ENCODE data around the gene GHRHR. TPM values are rescaled to one million over a fixed set of nuclear protein-coding genes. Genes with fewer than 3 reads are reported as not detected.

GHRHR gene
- polyA plus RNA-seq, 3 donors: not detected

DNA sequence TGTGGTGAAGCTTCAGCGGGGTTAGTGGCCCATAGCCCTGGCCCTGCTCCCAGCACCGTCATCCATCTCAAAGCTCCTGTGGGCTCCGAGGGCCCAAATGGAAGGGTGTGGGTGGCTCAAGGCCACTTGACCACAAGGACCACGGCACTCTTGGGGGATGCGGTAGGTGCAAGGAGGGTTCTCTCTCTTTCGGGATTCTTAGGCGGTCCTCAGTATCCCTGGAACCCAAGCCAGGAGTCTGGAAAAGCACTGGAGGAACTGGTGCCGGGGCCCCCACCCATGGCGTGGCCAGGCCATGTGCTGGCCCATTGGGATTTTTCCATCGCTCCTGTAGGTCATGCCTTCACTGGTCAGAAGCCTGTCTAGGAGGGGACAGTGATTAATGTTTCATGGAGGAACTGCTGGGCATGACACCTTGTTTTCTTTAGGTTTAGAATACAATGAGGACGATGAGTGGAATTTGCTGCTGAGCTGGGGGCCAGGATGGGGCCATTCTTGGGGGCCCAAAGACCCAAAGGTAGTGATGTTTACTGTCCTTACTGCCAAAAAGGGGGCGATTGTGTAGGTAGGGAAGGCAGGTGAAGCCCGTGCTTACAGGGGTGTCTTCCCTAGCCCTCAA, 35.4 kb upstream of the GHRHR start:
- H2AFZ ChIP-seq (ENCODE audit: insufficient read depth, low read depth, low read length, poor library complexity, severe bottlenecking): no peak overlapping the region
- Mint-ChIP-seq H3K9me3 (peaks cover 3 to 16% (median 6%) of the 10 kb centered on the region in 7 donors), H3K27me3 (ENCODE audit: low read depth in 3 of 3) (peaks cover 0 to 3% (median 2%) of the 10 kb centered on the region in 3 donors), H3K4me1 (no peaks in the 10 kb centered on the region), H3K27ac (no peak overlapping the region), H3K36me3 (no peaks in the 10 kb centered on the region), H3K4me3 (no peak overlapping the region)
- H4K20me1 ChIP-seq (ENCODE audit: insufficient read depth, low read length): no peaks in the 10 kb centered on the region
- no peaks in the 10 kb centered on the region for H3K36me3 ChIP-seq (replicated peaks in 1 of 2; ENCODE audit: control insufficient read depth in 1 of 2, insufficient read depth in 2 of 2, low read length in 2 of 2)
- DNase-seq: no peak
- no peak overlapping the region for H3K4me3 ChIP-seq (replicated peaks in 1 of 3; ENCODE audit: low read depth in 2 of 3, low read length in 3 of 3)
- H3K9me3 ChIP-seq (replicated peaks in 1 of 2; ENCODE audit: control insufficient read depth in 1 of 2, insufficient read depth in 1 of 2, low read length in 2 of 2): peaks cover 0 to 7% of the 10 kb centered on the region in 2 donors
- 97% methylated on average over 10 of the region's 13 CpGs for WGBS (ENCODE audit: insufficient coverage)
- no peaks in the 10 kb centered on the region for H3K4me1 ChIP-seq (ENCODE audit: control insufficient read depth in 1 of 2, insufficient read depth in 2 of 2, low read length in 2 of 2)
- TF ChIP-seq, protein P1, sequence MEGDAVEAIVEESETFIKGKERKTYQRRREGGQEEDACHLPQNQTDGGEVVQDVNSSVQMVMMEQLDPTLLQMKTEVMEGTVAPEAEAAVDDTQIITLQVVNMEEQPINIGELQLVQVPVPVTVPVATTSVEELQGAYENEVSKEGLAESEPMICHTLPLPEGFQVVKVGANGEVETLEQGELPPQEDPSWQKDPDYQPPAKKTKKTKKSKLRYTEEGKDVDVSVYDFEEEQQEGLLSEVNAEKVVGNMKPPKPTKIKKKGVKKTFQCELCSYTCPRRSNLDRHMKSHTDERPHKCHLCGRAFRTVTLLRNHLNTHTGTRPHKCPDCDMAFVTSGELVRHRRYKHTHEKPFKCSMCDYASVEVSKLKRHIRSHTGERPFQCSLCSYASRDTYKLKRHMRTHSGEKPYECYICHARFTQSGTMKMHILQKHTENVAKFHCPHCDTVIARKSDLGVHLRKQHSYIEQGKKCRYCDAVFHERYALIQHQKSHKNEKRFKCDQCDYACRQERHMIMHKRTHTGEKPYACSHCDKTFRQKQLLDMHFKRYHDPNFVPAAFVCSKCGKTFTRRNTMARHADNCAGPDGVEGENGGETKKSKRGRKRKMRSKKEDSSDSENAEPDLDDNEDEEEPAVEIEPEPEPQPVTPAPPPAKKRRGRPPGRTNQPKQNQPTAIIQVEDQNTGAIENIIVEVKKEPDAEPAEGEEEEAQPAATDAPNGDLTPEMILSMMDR (IDR thresholded peaks at IDR 0.05): no peak
- no peak overlapping the region for H3K9ac ChIP-seq (ENCODE audit: insufficient read depth, low read length, poor library complexity, severe bottlenecking)
- intact Hi-C loops (cut with micrococcal nuclease): no loop called here
- no peaks in the 10 kb centered on the region for H3K27me3 ChIP-seq (ENCODE audit: control insufficient read depth in 2 of 2, insufficient read depth in 2 of 2, low read length in 2 of 2)
- H3K4me2 ChIP-seq (replicated peaks; ENCODE audit: extremely low read depth, low read length, poor library complexity, severe bottlenecking): no peak overlapping the region
- H3K79me2 ChIP-seq (ENCODE audit: insufficient read depth, low read length): no peaks in the 10 kb centered on the region
- H3K27ac ChIP-seq (ENCODE audit: low read depth in 1 of 2, low read length in 2 of 2): no peak overlapping the region

GRCh38 chr7:30929686-30930085, 34.1 kb upstream of the GHRHR start:
- H3K4me1 ChIP-seq (ENCODE audit: control insufficient read depth in 1 of 2, insufficient read depth in 2 of 2, low read length in 2 of 2): no peaks in the 10 kb centered on the region
- H3K27me3 ChIP-seq (ENCODE audit: control insufficient read depth in 2 of 2, insufficient read depth in 2 of 2, low read length in 2 of 2): no peaks in the 10 kb centered on the region
- TF ChIP-seq, protein P1 (IDR thresholded peaks at IDR 0.05): no peak
- Mint-ChIP-seq H3K4me1 (no peaks in the 10 kb centered on the region), H3K36me3 (no peaks in the 10 kb centered on the region), H3K27ac (no peak overlapping the region), H3K4me3 (no peak overlapping the region), H3K9me3 (peaks cover 3 to 16% (median 6%) of the 10 kb centered on the region in 7 donors), H3K27me3 (ENCODE audit: low read depth in 3 of 3) (peaks cover 0 to 2% (median 2%) of the 10 kb centered on the region in 3 donors)
- intact Hi-C loops (cut with micrococcal nuclease): no loop called here
- H4K20me1 ChIP-seq (ENCODE audit: insufficient read depth, low read length): no peaks in the 10 kb centered on the region
- peaks cover 0 to 7% of the 10 kb centered on the region in 2 donors for H3K9me3 ChIP-seq (replicated peaks in 1 of 2; ENCODE audit: control insufficient read depth in 1 of 2, insufficient read depth in 1 of 2, low read length in 2 of 2)
- H2AFZ ChIP-seq (ENCODE audit: insufficient read depth, low read depth, low read length, poor library complexity, severe bottlenecking): no peak overlapping the region
- no peak for DNase-seq
- H3K36me3 ChIP-seq (replicated peaks in 1 of 2; ENCODE audit: control insufficient read depth in 1 of 2, insufficient read depth in 2 of 2, low read length in 2 of 2): no peaks in the 10 kb centered on the region
- H3K9ac ChIP-seq (ENCODE audit: insufficient read depth, low read length, poor library complexity, severe bottlenecking): no peak overlapping the region
- no peaks in the 10 kb centered on the region for H3K79me2 ChIP-seq (ENCODE audit: insufficient read depth, low read length)
- no CpG with 5 or more reads among the region's 4 CpGs for WGBS (ENCODE audit: insufficient coverage)
- H3K27ac ChIP-seq (ENCODE audit: low read depth in 1 of 2, low read length in 2 of 2): no peak overlapping the region
- no peak overlapping the region for H3K4me3 ChIP-seq (replicated peaks in 1 of 3; ENCODE audit: low read depth in 2 of 3, low read length in 3 of 3)
- no peak overlapping the region for H3K4me2 ChIP-seq (replicated peaks; ENCODE audit: extremely low read depth, low read length, poor library complexity, severe bottlenecking)

All from CD14-positive monocyte (primary cell).